Stromal cell of bone marrow (primary cell): ENCODE results near the gene SLC5A2.
"Not testable (repeated sequence)": the region's sequence is repeated elsewhere in the genome, so short reads cannot be mapped to it uniquely, and the experiment has no call there.

Experiments
- DNase-seq: peaks from one replicate; pipeline ENCODE4 v3.0.0-alpha.2; 2012; ENCODE audit warnings: low read depth

The SLC5A2 gene

DNA sequence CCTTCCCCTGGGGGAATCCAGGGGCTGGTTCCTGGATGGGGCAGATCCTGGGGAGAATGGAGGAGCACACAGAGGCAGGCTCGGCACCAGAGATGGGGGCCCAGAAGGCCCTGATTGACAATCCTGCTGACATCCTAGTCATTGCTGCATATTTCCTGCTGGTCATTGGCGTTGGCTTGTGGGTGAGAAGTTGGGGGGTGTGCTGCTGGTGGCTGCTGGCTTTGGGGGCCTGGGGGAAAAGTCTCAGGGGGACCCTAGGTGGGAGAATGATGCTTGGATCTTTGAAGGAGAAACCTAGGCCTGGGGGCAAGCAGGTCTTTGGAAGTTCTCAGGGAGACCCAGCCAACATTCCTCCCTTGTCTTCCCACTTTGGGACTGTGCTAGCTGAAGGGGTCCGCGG lies at the start of gene SLC5A2:
Gene SLC5A2, plus strand, starts transcription at position 43 of the 400 bp plus-strand sequence. Its CDS starts 14 bp downstream, at position 57.
- DNase-seq, result no peak

DNA sequence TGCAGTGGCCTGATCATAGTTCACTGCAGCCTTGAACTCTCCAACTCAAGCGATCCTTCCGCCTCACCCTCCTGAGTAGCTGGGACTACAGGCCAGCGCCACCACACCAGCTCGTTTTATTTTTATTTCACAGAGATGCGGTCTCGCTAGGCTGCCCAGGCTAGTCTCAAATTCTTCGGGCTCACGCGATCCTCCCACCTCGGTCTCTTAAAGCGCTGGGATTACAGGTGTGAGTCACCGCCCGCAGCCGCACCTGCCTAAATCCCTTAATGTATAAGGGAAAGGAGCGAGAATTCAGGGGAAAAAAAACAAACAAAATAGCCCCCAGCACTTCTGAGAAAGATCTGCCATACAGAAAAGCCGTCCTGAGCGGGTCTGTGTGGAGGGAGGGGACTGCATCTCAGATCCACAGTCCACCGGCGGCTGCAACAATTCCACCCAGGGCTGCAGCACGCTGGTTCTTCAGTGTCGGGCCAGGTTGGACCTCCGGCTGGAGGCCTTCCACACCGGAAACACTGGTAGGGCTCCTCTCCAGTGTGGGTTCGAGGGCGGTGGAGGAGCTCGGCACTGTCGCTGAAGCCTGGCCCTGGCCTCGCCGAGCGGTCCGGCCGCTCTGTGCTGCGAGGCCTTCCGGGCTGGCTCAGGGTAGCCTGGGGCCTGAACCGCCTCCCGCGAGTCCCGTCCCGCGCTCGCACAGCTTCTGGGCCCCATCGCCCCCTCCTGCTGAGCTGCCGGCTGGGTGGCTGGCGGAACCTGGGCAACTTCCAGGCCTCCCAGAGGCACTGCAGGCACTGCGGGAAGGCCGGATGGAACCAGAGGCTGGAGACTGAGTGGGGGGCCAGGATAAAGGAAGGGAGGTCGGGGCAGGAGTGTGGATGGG lies 47.3 kb upstream of the SLC5A2 start:
- DNase-seq, result no peak

DNA sequence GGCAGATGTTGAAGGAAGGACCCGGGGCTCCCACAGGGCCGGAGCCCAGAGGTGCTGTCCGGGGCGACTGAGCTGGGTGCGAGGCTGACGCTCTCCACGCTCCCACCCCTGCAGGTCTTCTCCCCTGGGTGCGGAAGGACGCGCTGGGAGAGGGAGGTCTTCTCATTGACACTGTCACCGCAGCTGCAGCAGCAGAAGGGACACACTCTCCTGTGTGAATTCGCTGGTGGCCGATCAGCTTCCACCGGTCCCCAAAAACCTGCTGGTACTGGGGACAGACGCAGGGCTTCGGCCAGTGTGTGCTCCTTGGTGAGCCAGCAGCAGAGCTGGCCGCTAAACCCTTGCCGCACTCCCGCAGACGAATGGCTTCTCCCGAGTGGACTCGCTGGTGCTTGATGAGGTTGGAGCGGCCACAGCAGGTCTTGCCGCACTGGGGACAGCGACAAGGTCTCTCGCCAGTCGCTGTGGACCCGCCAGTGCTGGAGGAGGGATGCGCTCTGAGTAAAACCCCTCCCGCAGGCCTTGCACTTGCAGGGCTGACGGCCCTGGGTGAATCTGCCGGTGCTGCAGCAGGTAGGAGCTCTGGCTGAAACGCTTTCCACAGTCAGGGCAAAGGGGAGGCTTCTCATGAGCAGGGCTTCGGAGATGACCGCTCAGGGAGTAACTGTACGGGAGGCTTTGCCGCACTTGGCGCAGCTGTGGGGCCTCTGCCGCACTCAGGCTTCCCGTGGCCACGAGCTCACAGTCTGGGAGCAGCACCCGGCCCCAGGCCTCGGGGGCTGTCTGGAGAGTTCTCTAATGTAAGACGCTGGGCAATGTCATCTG lies 46.5 kb upstream of the SLC5A2 start:
- no peak for DNase-seq

DNA sequence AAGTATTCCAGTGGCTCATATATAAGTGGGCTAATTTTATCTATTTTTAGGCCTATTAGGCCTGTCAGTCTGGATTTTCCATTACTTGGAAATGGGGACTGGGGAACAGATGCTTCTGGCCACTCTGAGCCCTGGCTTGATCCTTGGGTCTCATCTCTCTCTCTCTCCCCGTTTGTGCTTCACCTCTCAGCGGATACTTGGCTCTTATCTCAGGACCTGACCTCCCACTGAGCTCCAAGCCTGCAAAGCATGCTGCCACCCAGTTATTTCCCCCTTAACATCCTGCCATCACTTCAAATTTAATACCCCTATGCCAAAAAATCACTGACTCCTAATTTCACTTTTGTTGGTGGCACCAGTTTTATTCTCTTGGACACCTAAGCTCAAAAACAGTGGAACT lies 44.5 kb upstream of the SLC5A2 start:
- DNase-seq, result no peak

DNA sequence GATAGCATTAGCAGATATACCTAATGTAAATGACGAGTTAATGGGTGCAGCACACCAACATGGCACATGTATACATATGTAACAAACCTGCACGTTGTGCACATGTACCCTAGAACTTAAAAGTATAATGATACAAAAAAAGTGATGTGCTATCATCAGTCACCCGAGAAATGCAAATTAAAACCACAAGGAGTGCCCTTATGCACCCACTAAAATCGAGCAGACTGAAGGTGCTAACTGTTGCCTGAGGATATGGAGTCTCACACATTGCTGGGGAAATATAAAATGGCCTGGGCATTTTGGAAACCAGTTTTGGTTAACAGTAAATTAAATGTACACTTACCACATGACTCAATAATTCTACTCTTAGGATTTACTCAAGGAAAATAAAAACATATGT lies 43.9 kb upstream of the SLC5A2 start:
- DNase-seq, result not testable (repeated sequence)

DNA sequence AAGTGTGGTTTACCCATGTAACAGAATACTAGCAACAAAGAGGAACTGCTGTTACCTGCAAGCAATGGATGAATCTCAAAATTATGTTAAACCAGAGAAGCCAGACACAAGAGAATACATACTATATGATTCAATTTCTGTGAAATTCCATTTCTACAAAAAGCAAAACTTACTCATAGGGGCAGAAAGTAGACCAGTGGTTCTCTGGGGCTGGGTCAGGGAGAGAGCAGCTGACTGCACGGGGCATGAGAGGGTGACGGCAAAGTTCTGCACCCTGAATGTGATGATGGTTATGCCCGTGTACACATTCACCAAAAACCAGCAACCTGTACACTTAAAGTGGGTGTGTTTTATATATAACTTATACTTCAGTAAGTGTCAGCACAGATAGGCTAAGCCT lies 43.4 kb upstream of the SLC5A2 start:
- no peak for DNase-seq

DNA sequence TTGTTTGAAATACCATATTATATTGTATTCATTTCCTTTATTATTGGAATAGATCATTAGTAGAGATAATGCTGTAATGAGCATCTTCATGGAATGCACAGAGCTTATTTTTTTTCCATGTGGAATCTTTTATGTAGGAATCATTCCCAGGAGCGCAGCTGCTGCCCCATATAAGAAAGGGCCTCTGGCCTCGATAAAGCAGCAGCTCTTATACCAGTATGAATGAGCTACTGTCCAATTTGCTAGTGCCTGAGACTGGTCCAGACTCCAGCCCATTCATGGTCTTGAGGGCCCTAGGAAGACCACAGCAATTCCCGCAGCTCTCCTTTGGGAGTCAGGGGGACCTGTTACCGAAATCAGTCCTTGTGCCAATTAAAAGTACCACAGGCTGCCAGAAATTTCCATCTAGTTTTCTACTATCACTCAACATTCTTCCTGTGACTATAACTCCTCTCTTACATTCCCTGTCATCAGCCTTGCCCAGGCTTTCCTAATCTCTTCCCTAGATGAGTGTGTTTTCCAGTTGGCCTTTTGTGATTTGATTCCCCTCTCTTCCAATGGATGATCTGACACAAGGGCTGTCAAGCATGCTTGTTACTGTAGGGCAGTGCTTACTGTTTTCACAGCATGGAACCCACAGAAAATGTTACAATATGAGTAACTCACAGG lies 42.3 kb upstream of the SLC5A2 start:
- no peak for DNase-seq

DNA sequence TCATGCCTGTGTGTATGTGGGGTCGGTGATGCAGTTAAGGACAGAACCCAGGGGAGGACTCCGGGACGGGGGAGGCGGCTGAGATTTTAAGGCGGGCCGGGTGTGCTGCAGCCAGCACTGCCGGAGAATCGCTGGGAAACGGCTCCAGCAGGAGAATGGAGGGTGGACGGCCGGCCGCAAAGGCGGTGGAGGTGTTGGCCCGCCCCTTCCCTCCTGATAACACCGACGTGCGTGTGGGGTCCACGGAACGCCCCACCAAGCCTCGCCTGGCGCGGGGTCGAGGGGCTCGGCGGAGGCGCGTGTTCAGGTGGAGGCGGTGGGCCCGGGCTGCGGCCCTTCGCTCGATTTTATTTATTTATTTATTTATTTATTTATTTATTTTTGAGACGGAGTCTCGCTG lies 41.0 kb upstream of the SLC5A2 start:
- no peak for DNase-seq

DNA sequence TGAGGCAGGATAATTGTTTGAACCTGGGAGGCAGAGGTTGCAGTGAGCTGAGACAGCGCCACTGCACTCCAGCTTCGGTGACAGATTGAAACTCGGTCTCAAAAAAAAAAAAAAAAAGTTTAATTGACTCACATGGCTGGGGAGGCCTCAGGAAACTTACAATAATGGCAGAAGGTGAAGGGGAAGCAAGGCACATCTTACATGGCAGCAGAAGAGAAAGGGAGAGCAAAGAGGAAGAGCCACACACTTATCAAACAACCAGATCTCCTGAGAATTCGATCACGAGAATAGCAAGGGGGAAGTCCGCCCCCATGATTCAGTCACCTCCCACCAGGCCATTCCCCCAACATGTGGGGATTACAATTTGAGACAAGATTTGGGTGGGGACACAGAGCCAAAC lies 37.0 kb upstream of the SLC5A2 start:
- DNase-seq, result not testable (repeated sequence)

DNA sequence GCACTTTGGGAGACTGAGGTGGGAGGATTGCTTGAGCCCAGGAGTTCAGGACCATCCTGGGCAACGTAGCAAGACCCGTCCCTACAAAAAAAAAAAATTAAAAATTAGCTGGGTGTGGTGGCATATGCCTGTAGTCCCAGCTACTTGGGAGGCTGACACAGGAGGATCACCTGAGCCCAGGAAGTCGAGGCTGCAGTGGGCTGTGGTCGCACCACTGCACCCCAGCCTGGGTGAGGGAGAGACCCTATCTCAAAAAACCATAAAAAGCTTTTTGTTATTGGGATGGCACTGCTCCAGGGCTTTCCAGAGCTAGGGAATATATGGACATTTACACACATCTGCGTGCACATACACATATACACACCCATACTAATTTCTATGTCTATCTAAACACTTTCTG lies 31.7 kb upstream of the SLC5A2 start:
- no peak for DNase-seq

DNA sequence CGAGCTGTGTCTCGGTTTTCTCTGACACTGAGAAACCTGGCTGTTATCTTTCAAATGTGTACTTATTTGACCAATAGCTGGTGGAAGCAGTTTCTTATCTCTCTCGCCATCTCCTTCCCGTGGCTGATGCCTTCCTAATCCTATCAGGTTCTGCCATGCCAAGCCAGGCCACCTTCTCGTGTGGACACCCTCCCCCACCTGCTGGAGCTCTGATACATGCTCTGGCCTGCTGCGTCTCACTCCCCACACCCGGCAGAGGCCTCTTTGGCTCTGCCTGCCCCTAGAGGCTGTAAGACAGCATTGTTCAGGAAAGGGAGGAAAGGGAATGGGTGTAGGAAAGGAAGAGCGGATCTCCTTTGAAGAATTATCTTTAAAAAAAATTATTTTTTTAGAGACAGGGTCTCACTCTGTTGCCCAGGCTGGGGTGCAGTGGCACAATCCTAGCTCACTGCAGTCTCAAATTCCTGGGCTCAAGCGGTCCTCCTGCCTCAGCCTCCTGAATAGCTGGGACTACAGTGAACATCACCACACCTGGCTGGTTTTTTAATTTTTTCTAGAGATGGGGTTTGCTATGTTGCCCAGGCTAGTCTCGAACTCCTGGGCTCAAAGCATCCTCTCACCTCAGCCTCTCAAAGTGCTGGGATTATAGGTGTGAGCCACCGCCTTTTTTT lies 31.1 kb upstream of the SLC5A2 start:
- DNase-seq, result no peak

DNA sequence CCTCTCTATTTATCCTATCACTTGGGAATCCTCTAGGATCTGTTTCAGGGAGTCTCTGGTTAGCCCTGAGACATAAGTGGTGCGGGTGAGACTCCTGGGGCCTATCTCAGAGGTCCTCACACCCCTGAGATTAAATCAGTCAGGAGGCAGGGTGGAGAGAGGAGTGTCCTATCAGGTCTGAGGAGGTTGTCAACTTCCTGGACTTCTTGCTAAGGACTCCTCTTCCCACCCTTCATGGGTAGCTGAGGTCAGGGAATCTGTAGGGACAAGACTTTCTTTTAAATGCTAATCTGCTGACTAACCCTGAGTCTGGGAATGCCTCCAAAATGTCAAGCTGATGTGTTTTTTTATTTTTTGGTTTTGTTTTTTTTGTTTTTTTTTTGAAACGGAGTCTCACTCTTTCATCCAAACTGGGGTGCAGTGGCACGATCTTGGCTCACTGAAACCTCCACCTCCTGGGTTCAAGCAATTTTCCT lies 30.3 kb upstream of the SLC5A2 start:
- peak; percentile 88 for DNase-seq

DNA sequence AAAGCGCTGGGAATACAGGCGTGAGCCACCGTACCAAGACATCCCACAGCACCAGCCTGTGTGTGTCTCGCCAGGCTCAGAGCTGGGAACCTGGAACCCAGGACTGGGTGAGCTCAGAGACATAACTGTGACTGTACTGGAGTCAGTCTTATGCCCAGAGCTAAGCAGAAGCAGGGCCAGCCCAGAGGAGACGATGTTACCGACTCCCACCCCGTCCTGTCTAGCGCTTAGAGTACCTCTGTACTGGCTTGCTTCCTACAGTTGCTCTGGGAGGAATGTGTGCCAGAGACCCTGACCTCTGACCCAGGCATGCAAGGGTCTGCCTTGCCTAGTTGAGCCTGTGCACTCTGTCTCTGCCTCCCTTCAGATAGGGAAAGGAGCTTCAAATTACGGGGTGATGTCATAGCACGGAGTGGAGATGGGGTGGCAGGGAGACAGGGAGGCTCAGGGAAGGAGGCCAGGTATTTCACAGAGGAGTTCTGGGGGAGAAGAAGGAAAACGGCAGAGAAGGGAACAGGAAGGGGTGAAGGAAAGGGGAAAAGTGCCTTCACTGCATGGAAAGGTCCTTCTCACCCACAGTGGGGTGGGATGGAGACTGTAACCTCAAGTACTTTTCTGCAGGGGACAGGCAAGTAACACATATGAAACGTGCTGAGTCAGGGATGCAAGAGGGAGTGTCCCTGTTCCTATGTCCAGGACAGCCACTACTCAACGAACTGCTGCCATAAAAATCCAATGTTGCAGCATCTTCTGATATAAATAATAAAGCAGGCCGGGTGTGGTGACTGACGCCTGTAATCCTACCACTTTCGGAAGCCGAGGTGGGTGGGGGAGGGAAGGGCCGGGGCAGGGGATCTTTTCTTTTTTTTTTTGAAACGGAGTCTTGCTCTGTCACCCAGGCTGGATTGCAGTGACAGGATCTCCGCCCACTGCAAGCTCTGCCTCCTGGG lies 29.4 kb upstream of the SLC5A2 start:
- DNase-seq, result no peak

DNA sequence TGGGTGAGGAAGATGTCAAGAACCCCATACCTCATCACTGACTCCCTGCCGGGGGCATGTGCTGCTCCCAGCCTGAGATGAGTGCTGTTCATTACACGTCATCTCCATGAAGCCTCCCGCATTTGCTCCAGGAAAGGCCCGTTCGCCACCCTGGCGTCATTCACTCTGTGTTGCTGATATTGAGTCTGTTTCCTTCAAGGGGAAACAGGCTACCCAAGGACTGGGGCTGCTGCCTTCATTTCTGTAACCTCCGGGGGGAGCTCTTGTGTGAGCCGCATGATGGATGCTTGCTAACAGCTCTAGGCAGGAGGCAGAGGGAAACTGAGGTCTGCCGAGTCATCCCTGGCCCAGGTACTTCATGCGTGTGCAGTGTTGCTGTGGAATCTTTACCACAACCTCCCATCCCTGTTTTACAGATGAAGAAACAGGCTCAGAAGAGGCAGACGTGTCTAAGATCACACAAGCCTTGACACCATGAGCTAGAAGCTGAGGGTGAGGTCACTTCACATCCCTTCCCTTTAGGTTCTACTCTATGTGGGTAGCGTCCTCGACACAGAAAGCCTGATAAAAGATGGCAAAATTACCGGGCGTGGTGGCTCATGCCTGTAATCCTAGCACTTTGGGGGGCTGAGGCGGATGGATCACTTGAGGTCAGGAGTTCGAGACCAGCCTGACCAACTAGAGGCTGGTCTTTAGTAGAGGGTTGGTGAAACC lies 27.2 kb upstream of the SLC5A2 start:
- no peak for DNase-seq

DNA sequence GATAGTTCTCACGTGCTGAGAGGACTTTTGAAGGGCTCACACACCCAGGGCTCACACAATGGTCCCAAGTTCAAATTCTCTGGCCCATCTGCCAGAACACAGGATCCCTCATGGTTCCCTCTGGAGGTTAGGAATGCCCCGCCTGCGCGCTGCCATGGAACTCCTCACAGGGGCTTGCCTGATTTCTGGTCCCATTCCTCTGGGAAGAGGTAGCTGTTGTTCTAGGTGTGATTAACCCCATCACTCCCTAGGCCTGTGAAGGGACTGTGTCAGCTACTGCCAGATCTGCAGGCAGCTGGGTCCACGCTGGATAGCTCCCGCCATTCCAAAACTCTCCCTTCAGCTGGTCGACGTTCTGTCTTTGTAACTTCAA lies 25.9 kb upstream of the SLC5A2 start:
- no peak for DNase-seq

DNA sequence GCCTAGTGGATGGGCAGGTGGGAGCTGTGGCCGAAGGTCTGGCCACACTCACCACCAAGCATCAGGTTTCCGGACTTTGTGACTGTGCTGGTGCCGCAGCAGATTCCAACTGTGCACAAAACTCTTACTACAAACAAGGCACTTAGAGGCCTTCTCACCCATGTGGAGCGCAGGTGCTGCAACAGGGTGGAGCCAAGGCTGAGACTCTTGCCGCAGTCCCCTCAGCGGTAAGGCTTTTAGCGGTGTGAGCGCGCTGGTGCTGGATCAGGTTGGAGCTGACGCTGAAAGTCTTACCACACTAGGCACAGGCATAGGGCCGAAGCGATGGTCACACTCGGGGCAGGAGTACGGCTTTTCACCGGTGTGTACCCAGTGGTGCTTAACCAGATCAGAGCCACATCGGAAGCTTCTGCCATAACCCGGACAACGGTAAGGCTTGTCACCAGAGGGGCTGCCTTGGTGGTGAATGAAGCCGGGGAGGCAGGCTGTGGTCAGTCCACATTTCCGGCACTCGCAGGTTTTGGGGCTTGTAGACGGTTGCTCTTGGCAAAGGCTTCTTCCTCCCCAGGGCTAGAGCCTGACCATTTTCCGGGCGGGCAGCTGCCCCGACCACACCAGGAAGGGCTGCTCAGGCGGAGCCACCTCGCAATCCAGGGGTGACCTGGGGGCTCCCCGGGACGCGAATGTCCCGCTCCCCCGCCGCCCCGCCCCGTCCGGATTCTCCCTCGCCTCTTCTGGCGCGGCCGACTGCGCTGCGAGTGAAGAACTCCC lies 24.7 kb upstream of the SLC5A2 start:
- no peak for DNase-seq

DNA sequence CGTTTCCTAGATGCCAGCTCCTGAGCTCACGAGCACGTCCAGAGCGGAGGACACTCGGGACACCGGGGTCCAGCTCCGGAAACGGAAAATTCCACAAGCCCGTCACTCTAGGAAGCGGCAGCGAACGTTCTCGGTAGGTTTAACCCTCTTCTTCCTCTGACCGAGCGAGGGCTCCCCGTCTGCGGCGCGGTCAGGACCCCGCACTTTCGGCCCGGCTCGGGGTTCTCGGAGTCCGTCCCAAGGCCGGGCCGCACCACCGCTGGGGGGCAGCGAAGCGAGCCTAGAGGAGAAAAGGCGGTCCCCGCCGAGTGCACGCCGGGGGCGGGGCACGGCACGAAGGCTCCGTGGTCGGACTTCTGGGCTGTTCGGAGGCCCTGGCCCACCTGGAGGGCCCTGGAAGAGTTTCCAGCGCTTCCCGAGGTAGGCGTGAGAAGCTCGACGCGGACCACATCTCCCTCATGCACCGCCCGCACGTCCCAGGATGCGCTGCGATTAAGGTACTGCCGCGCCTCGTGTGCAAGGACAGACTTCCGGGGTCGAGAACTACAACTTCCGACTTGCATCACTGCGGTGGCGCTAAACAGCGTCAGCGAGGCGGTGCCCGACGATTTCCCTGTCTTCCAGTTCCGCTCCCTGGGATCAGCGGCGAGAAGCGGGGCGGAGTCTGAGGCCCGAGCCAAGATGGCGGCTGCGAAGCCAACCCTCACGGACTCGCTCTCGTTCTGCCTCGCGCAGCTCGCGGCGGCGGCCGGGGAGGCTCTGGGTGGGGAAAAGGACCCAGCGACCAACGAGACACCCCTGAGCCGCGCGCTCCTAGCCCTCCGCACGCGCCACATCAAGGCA lies 23.9 kb upstream of the SLC5A2 start, which contains the start of gene ARMC5:
Gene ARMC5, plus strand, starts transcription at position 658 of the 843 bp plus-strand sequence. Its CDS starts 24 bp downstream, at position 682.
- peak; percentile 96 for DNase-seq
